Fibroblast of the conjunctiva (primary cell): ENCODE data around the gene ZC2HC1B.
"Not testable (repeated sequence)": the region's sequence is repeated elsewhere in the genome, so short reads cannot be mapped to it uniquely, and the experiment has no call there.

Experiments used
- DNase-seq: peaks from one replicate; pipeline ENCODE4 v3.0.0-alpha.2; 2010; ENCODE audit warnings: low read depth

The ZC2HC1B gene

GRCh38 chr6:143864234-143864633, at the start of gene ZC2HC1B:
Gene ZC2HC1B, plus strand, starts transcription at chr6:143864474. Its CDS starts 66 bp downstream, at chr6:143864540.
- DNase-seq = no peak

GRCh38 chr6:143817621-143818020, 46.7 kb upstream of the ZC2HC1B start:
- DNase-seq = no peak

- DNase-seq = no peak
Measured at GRCh38 chr6:143821359-143821758, 42.9 kb upstream of the ZC2HC1B start.

GRCh38 chr6:143822584-143823024, 41.7 kb upstream of the ZC2HC1B start:
- DNase-seq = no peak

GRCh38 chr6:143823548-143823947, 40.7 kb upstream of the ZC2HC1B start:
- no peak for DNase-seq

- DNase-seq = no peak
Measured at GRCh38 chr6:143828572-143828971, 35.7 kb upstream of the ZC2HC1B start.

GRCh38 chr6:143836150-143836549, 28.1 kb upstream of the ZC2HC1B start:
- no peak for DNase-seq

- DNase-seq = no peak
Measured at GRCh38 chr6:143838395-143838794, 25.9 kb upstream of the ZC2HC1B start.

GRCh38 chr6:143839196-143839595, 25.1 kb upstream of the ZC2HC1B start:
- DNase-seq = no peak

GRCh38 chr6:143840595-143841265, 23.5 kb upstream of the ZC2HC1B start:
- DNase-seq = no peak

GRCh38 chr6:143842461-143842901, 21.8 kb upstream of the ZC2HC1B start:
- peak; percentile 57 for DNase-seq

GRCh38 chr6:143842902-143843676, 21.2 kb upstream of the ZC2HC1B start, which contains the start of gene LTV1:
Gene LTV1, plus strand, starts transcription at chr6:143843338. Its CDS starts 140 bp downstream, at chr6:143843478.
- DNase-seq = peak; percentile 93

GRCh38 chr6:143843677-143843999, 20.6 kb upstream of the ZC2HC1B start:
- DNase-seq = no peak

GRCh38 chr6:143844006-143844405, 20.3 kb upstream of the ZC2HC1B start:
- no peak for DNase-seq

GRCh38 chr6:143845033-143845432, 19.2 kb upstream of the ZC2HC1B start:
- no peak for DNase-seq

GRCh38 chr6:143851706-143852105, 12.6 kb upstream of the ZC2HC1B start:
- not testable (repeated sequence) for DNase-seq

- not testable (repeated sequence) for DNase-seq
Measured at GRCh38 chr6:143855057-143855456, 9.2 kb upstream of the ZC2HC1B start.

GRCh38 chr6:143856762-143857161, 7.5 kb upstream of the ZC2HC1B start:
- not testable (repeated sequence) for DNase-seq

- no peak for DNase-seq
Measured at GRCh38 chr6:143857651-143858050, 6.6 kb upstream of the ZC2HC1B start.

- no peak for DNase-seq
Measured at GRCh38 chr6:143859891-143860660, 4.2 kb upstream of the ZC2HC1B start.

GRCh38 chr6:143863771-143864170, 503 bp upstream of the ZC2HC1B start:
- no peak for DNase-seq

GRCh38 chr6:143867236-143867635, 3.0 kb downstream of the ZC2HC1B start:
- no peak for DNase-seq

- DNase-seq = not testable (repeated sequence)
Measured at GRCh38 chr6:143868808-143869207, 4.5 kb downstream of the ZC2HC1B start.
